SK-N-MC (cell line): Measurements from ENCODE around the gene DDX39B.
"Not testable (repeated sequence)": the region's sequence is repeated elsewhere in the genome, so short reads cannot be mapped to it uniquely, and the experiment has no call there.

ENCODE experiments used
- DNase-seq: peaks from one replicate; pipeline ENCODE4 v3.0.0-alpha.2; 2011; ENCODE audit warnings: low read depth, low spot score
- H3K27ac ChIP-seq: fragments of 200-600 bp; sonication (generic); 2 replicates; pipeline ENCODE4 v1.5.1; 2016; ENCODE audit warnings: mixed run types
- H3K36me3 ChIP-seq: fragments of 200-600 bp; sonication (generic); 2 replicates; pipeline ENCODE4 v1.6.1; 2017; ENCODE audit warnings: antibody characterized with exemption, low read length, mixed read lengths; ENCODE audit not compliant: insufficient read depth
- H3K4me3 ChIP-seq: fragments of 200-600 bp; sonication (generic); 2 replicates; pipeline ENCODE4 v1.5.1; 2016
- H3K9ac ChIP-seq: fragments of 200-600 bp; sonication (generic); 2 replicates; pipeline ENCODE4 v1.8.0; 2017; ENCODE audit warnings: mixed run types, mixed read lengths; ENCODE audit not compliant: insufficient read length
- H3K9me3 ChIP-seq: fragments of 200-600 bp; sonication (generic); 2 replicates; pipeline ENCODE4 v1.6.1; 2017; ENCODE audit warnings: low read depth, mild to moderate bottlenecking, antibody characterized with exemption, low read length, moderate library complexity, mixed read lengths
- EZH2 ChIP-seq: fragments of 200-600 bp; sonication (generic); IDR thresholded peaks from one replicate; pipeline ENCODE4 v1.6.1; 2017; ENCODE audit warnings: antibody characterized with exemption
- FOXP2 ChIP-seq: optimal IDR thresholded peaks from 2 replicates; pipeline ENCODE3; 2011; ENCODE audit warnings: mild to moderate bottlenecking, moderate library complexity; ENCODE audit not compliant: insufficient read depth; ENCODE audit errors: extremely low read length, control extremely low read depth
- POLR2AphosphoS5 ChIP-seq: IDR thresholded peaks from 2 replicates; pipeline ENCODE4 v1.6.1; 2012; ENCODE audit warnings: mild to moderate bottlenecking, low read depth, low read length, borderline replicate concordance

Gene DDX39B

DNA sequence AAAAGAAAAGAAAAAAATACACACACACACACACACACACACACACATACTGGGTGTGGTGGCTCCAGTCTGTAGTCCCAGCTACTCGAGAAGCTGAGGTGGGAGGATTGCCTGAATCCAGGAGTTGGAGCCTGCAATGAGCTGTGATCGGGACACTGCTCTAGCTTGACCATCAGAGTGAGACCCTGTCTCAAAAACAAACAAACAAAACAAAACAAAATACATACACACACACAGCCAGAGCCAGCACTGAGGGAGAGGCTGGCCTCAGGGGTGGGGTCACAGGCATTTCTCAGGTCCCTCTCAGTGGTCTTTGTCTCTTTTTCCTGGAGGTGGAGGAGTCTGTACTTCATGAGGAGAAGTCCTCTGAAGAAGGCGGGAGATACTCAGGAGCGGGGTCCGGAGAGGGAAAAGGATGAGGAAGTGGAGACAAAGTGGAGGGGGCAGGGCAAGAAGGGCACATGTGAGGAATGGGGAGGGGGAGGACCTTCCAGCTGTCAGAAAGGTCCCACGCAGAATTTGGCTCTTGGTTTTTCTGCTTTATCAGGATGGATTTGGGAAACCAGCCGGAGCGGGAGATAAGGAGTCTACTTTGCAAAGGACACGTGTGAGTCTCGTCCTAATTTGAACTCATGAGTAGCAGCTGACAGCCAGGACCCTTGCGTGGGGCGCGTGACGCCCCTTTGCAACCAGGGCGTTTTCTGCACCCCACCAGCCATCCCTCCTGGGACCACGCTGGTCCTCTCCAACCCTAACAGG, 51.5 kb downstream of the DDX39B start:
- no peak overlapping the region for H3K9ac ChIP-seq
- H3K9me3 ChIP-seq, result no peaks in the 10 kb centered on the region
- no peak for DNase-seq
- H3K27ac ChIP-seq, result no peak overlapping the region
- no peak overlapping the region for H3K4me3 ChIP-seq
- no peak for TF ChIP-seq EZH2
- TF ChIP-seq POLR2AphosphoS5, result no peak
- TF ChIP-seq FOXP2, result no peak
- no peaks in the 10 kb centered on the region for H3K36me3 ChIP-seq

DNA sequence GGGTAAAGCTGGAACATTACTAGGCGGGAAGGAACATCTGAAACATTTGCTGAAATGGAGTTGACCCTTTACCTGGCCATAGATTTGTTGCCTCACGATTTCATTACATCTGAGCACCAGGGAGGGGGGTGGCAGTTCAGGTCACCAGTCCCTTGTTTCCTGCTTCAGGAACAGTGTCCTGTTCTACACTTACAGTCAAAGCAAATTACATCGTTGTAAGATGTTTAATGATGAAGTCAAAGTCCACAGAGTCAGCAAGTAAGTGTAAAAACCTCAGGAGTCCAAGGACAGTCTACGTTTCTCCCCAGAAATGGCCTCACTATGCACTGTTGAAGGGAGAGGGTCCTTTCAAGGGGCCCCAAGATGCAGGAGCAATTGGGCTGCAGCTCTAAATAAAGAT, 52.7 kb downstream of the DDX39B start:
- TF ChIP-seq FOXP2 (no peak), EZH2 (no peak), POLR2AphosphoS5 (no peak)
- H3K27ac ChIP-seq, result no peak overlapping the region
- no peak overlapping the region for H3K4me3 ChIP-seq
- H3K9me3 ChIP-seq, result no peaks in the 10 kb centered on the region
- H3K9ac ChIP-seq, result no peak overlapping the region
- DNase-seq, result no peak
- H3K36me3 ChIP-seq, result no peaks in the 10 kb centered on the region

- H3K9ac ChIP-seq, H3K4me3 ChIP-seq, H3K36me3 ChIP-seq, DNase-seq, H3K27ac ChIP-seq, H3K9me3 ChIP-seq: not testable (repeated sequence)
These were observed 54.1 kb downstream of the DDX39B start for GRCh38 chr6:31487674-31488073.

DNA sequence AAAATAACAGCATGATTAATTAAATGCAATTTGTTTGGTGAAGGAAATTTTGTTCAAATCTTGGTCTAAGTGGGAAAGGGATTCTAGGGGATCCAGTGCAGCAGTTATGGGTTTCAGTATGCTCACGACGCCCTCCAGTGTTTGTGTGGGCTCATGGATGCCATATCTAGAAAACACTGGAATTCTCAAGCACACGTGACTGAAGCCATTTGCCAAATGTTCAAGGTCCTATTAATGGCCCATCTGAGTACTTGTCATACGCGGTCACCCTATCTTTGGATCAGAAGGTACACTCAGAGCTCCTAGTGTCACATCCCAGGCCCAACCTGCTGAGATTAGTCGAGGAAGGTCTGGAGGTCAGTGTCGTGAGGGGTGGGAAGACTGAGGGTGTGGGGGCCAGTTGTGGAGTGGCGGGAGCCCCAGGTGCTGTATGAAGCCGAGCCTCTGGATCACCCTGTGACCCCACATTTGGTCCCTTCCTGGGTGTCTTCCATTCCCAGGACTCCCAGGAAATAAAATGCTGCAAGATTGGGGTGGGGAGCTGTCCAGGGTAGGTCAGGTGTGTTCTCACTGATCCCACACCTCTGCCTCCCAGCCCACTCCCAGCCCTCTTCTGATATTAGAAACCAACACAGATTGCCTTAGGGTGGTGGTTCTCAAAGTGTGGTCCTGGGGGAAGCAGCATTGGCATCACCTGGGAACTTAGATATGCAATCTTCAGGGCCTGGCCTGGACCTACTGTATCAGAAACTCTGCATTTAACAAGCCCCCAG, 55.6 kb downstream of the DDX39B start:
- H3K36me3 ChIP-seq, H3K27ac ChIP-seq, H3K9me3 ChIP-seq, DNase-seq, H3K4me3 ChIP-seq, H3K9ac ChIP-seq: not testable (repeated sequence)

DNA sequence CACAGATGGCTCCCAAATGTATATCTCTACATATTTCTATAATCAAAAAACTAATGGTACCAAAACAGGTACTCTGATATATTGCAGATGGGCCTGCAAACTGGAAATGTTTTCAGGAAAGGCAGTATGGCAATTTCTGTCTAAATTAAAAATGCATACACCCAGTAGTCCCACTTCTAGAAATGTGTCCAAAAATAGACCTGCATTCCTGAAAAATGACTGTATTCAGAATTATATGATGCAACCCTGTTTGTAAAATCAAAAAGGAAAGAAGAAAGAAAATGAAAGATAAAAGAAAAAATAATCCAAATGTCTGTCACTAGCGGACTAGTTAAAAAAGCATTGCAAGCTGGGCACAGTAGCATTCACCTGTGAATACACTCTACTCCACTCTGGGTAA, 56.7 kb downstream of the DDX39B start:
- TF ChIP-seq FOXP2, result no peak
- Histone ChIP-seq H3K9ac (no peak overlapping the region), H3K27ac (no peak overlapping the region)

GRCh38 chr6:31483392-31483791, 58.4 kb downstream of the DDX39B start:
- no peak for TF ChIP-seq EZH2
- no peak for TF ChIP-seq POLR2AphosphoS5
- no peak for TF ChIP-seq FOXP2
- H3K9ac ChIP-seq, result no peak overlapping the region
- H3K27ac ChIP-seq, result no peak overlapping the region
- no peak for DNase-seq
- no peaks in the 10 kb centered on the region for H3K9me3 ChIP-seq
- H3K36me3 ChIP-seq, result no peaks in the 10 kb centered on the region
- no peak overlapping the region for H3K4me3 ChIP-seq

More for the DNA sequence above, 56.7 kb downstream of the DDX39B start:
- Histone ChIP-seq H3K4me3 (no peak overlapping the region), H3K9me3 (no peaks in the 10 kb centered on the region), H3K36me3 (no peaks in the 10 kb centered on the region)
- DNase-seq, result no peak

GRCh38 chr6:31480574-31480973, 61.2 kb downstream of the DDX39B start:
- H3K4me3 ChIP-seq, result no peak overlapping the region
- no peak overlapping the region for H3K9ac ChIP-seq
- no peak overlapping the region for H3K27ac ChIP-seq
- no peak for TF ChIP-seq FOXP2
- no peak for TF ChIP-seq EZH2
- no peak for TF ChIP-seq POLR2AphosphoS5
- DNase-seq, result no peak
- H3K9me3 ChIP-seq, result no peaks in the 10 kb centered on the region
- H3K36me3 ChIP-seq, result no peaks in the 10 kb centered on the region
